ENCODE measurements around the gene TDG. TPM values are rescaled to one million over a fixed set of nuclear protein-coding genes. Genes with fewer than 3 reads are reported as not detected.
A peak's percentile ranks its signal among the peaks of the same experiment; 100 is the strongest.

Gene TDG
- total RNA-seq = 10 to 100 TPM; 14.8 to 24.5 (median 17.4) TPM

- H3K27ac ChIP-seq = peak within 1 kb of the TSS; percentile 95 to 97 (median 96)
- WGBS, 2 donors = 7 to 18% methylated on average over 14 to 64 of the region's 64 CpGs
- peak within 1 kb of the TSS; percentile 79 to 93 (median 86) for H3K4me3 ChIP-seq
- DNase-seq = peak; percentile 96 to 98
- H3K36me3 ChIP-seq = peaks cover 0 to 4% (median 0%) of the 10 kb centered on the region in 4 donors
- TF ChIP-seq EP300 (IDR thresholded peaks at IDR 0.05) = peak in 1 of 4 donors; percentile 56
- peak; percentile 95 to 98 for TF ChIP-seq POLR2AphosphoS5 (IDR thresholded peaks at IDR 0.05)
- peak in 3 of 6 experiments; percentile 21 to 38 (median 22) for TF ChIP-seq CTCF (IDR thresholded peaks at IDR 0.05)
- peak in 3 of 4 donors; percentile 75 to 94 (median 84) for TF ChIP-seq POLR2A (IDR thresholded peaks at IDR 0.05)
- peaks cover 23 to 46% (median 35%) of the 10 kb centered on the region in 4 donors for H3K4me1 ChIP-seq
- no peaks in the 10 kb centered on the region for H3K9me3 ChIP-seq
- peak; percentile 99 for ATAC-seq (ENCODE audit: low FRiP score in 2 of 2)
- H3K27me3 ChIP-seq = no peaks in the 10 kb centered on the region
Observed at GRCh38 chr12:103965590-103966504, at the start of gene TDG. TDG (plus strand) TSS chr12:103965872; CDS start chr12:103966038, 166 bp downstream.

GRCh38 chr12:103917873-103918272 is 47.8 kb upstream of the TDG start:
- DNase-seq = no peak
- Histone ChIP-seq H3K27me3 (no peaks in the 10 kb centered on the region), H3K4me3 (no peak overlapping the region), H3K4me1 (no peaks in the 10 kb centered on the region), H3K9me3 (no peaks in the 10 kb centered on the region), H3K27ac (no peak overlapping the region), H3K36me3 (no peaks in the 10 kb centered on the region)
- WGBS, 2 donors = 49 to 64% methylated on average over 3 of the region's 3 CpGs
- no peak for ATAC-seq (ENCODE audit: low FRiP score in 2 of 2)
- TF ChIP-seq EP300 (IDR thresholded peaks at IDR 0.05) = no peak
- TF ChIP-seq POLR2AphosphoS5 (IDR thresholded peaks at IDR 0.05) = no peak
- TF ChIP-seq CTCF (IDR thresholded peaks at IDR 0.05) = no peak
- no peak for TF ChIP-seq POLR2A (IDR thresholded peaks at IDR 0.05)

GRCh38 chr12:103924761-103925641 is 40.7 kb upstream of the TDG start:
- Histone ChIP-seq H3K27me3 (no peaks in the 10 kb centered on the region), H3K9me3 (no peaks in the 10 kb centered on the region), H3K4me3 (no peak overlapping the region), H3K27ac (no peak overlapping the region), H3K4me1 (peaks cover 0 to 10% (median 6%) of the 10 kb centered on the region in 4 donors), H3K36me3 (no peaks in the 10 kb centered on the region)
- no peak for ATAC-seq (ENCODE audit: low FRiP score in 2 of 2)
- WGBS, 2 donors = 77 to 79% methylated on average over 9 of the region's 9 CpGs
- DNase-seq = no peak
- TF ChIP-seq CTCF (IDR thresholded peaks at IDR 0.05) (no peak), POLR2A (IDR thresholded peaks at IDR 0.05) (no peak), EP300 (IDR thresholded peaks at IDR 0.05) (no peak), POLR2AphosphoS5 (IDR thresholded peaks at IDR 0.05) (no peak)

- H3K4me3 ChIP-seq = peak overlapping the region; percentile 46 to 93 (median 72)
- ATAC-seq (ENCODE audit: low FRiP score in 2 of 2) (no peak), DNase-seq (peak in 1 of 2 donors; percentile 55)
- H3K4me1 ChIP-seq = peaks cover 17 to 39% (median 28%) of the 10 kb centered on the region in 4 donors
- H3K36me3 ChIP-seq = peaks cover 0 to 15% (median 2%) of the 10 kb centered on the region in 4 donors
- no peaks in the 10 kb centered on the region for H3K9me3 ChIP-seq
- H3K27ac ChIP-seq = peak overlapping the region; percentile 89 to 95 (median 92)
- no peaks in the 10 kb centered on the region for H3K27me3 ChIP-seq
- WGBS, 2 donors = 21 to 25% methylated on average over 12 of the region's 12 CpGs
- TF ChIP-seq CTCF (IDR thresholded peaks at IDR 0.05) = no peak
- no peak for TF ChIP-seq EP300 (IDR thresholded peaks at IDR 0.05)
- no peak for TF ChIP-seq POLR2AphosphoS5 (IDR thresholded peaks at IDR 0.05)
- TF ChIP-seq POLR2A (IDR thresholded peaks at IDR 0.05) = no peak
Observed at GRCh38 chr12:103928682-103929045, 37.0 kb upstream of the TDG start.

Measured in upper lobe of left lung (tissue), 6 donors.